HEK293T (cell line): ENCODE measurements around the gene ID1.

Source experiments
- BHLHE40 ChIP-seq: fragments of 450-650 bp; IDR thresholded peaks from 2 replicates; pipeline ENCODE4 v1.6.1; 2016; ENCODE audit warnings: mild to moderate bottlenecking, moderate library complexity, borderline replicate concordance
- CTBP1 ChIP-seq: fragments of 450-650 bp; IDR thresholded peaks from 2 replicates; pipeline ENCODE4 v1.6.1; 2016; ENCODE audit warnings: borderline replicate concordance
- ELF4 ChIP-seq: fragments of 450-650 bp; IDR thresholded peaks from 2 replicates; pipeline ENCODE4 v1.6.1; 2017; ENCODE audit warnings: antibody characterized with exemption
- FOXK2 ChIP-seq: fragments of 450-650 bp; IDR thresholded peaks from 2 replicates; pipeline ENCODE4 v1.6.1; 2016; ENCODE audit warnings: mild to moderate bottlenecking
- FOXM1 ChIP-seq: fragments of 450-650 bp; IDR thresholded peaks from 2 replicates; pipeline ENCODE4 v1.6.1; 2017; ENCODE audit warnings: mild to moderate bottlenecking, borderline replicate concordance
- HDGF ChIP-seq: fragments of 450-650 bp; IDR thresholded peaks from 2 replicates; pipeline ENCODE4 v1.6.1; 2017; ENCODE audit warnings: antibody characterized with exemption, borderline replicate concordance
- LEF1 ChIP-seq: fragments of 450-650 bp; IDR thresholded peaks from 2 replicates; pipeline ENCODE4 v1.6.1; 2017; ENCODE audit warnings: mild to moderate bottlenecking, borderline replicate concordance
- NFRKB ChIP-seq: fragments of 450-650 bp; IDR thresholded peaks from 2 replicates; pipeline ENCODE4 v1.6.1; 2016; ENCODE audit warnings: mild to moderate bottlenecking, moderate library complexity
- PKNOX1 ChIP-seq: fragments of 450-650 bp; IDR thresholded peaks from 2 replicates; pipeline ENCODE4 v1.6.1; 2016
- SP1 ChIP-seq: fragments of 450-650 bp; IDR thresholded peaks from 2 replicates; pipeline ENCODE4 v1.6.1; 2017
- TARDBP ChIP-seq: fragments of 450-650 bp; IDR thresholded peaks from 2 replicates; pipeline ENCODE4 v1.6.1; 2016

DNA sequence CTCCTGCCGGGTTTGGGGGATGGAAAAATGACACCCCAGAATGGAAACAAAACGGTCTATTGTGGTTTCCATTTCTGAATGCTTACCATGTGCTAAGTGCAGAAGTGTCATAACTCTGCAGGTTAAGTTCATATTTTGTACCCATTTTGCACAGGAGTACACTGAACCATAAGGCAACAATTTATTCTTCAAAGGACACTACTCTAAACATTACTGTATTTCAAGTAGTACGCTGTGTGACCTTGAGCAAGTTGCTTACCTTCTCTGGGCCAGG, 9.8 kb upstream of the ID1 start:
- TF ChIP-seq HDGF (no peak), BHLHE40 (no peak), FOXM1 (no peak), LEF1 (no peak), TARDBP (no peak), PKNOX1 (no peak), SP1 (no peak), ELF4 (no peak), NFRKB (no peak), FOXK2 (no peak), CTBP1 (no peak)
